ENCODE data around the gene LAMP2.

- no peak for TF ChIP-seq CTCF (conservative IDR thresholded peaks at IDR 0.05)
- no peak for TF ChIP-seq ZFX (IDR thresholded peaks at IDR 0.05)
Measured at GRCh38 chrX:120477453-120477852, 8.4 kb upstream of the LAMP2 start.
